Measurements from ENCODE around the gene SARDH. TPM values are rescaled to one million over a fixed set of nuclear protein-coding genes. Genes with fewer than 3 reads are reported as not detected.

SARDH gene
- total and polyA plus RNA-seq, 2 donors (not counting 1 experiment from before 2014, with no cell fraction given) = 0.03 to 0.07 TPM

DNA sequence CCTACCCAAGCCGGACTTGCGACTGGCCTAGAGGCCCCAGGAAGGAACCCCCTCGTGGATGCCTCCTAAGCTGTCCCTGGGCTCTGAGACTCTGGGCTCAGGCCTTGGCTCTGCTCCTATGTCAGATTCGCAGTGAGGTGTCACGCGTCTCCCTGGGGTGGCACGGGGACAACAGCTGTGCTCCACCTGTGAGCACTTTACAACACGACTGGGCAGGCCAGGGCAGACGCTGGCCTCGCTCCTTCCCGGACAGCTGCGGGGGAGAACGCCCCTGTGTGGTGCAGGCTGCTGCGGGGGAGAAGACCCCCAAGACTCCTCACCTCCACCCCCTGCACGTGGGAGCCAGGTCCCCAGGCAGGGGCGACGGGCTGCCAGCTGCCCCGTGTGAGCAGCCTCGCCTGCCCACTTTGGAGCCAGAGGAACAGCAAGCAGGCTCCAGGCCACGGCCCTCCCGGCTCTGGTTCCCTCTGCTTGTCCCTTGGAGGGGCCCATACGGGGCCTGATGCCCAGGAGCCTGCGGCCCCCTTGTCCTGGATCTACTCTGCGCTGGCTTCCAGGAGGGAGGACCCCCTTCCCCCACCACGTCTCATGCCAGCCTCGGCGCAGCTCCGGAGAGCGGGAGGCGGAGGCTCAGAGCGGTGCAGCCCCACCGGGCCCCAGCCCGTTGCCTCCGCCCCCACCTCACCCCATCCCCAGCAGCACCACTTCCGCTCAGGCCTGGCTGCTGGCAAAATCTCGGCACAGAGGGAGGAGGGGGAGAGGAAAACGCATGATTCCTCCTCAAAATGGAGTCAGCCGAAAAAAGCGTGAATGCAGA lies 36.0 kb downstream of the SARDH start:
- Histone ChIP-seq H3K27ac (ENCODE audit: low read length in 2 of 2) (no peak overlapping the region), H3K79me2 (ENCODE audit: control insufficient read depth, insufficient read depth, low read length) (no peaks in the 10 kb centered on the region), H3K4me1 (ENCODE audit: control insufficient read depth in 2 of 2, insufficient read depth in 2 of 2, low read length in 2 of 2) (peaks cover 16 to 30% of the 10 kb centered on the region in 2 donors), H3K27me3 (replicated peaks in 1 of 4; ENCODE audit: control extremely low read depth in 1 of 4, control insufficient read depth in 3 of 4, insufficient read depth in 4 of 4, low read length in 3 of 4) (peaks cover 0 to 13% (median 6%) of the 10 kb centered on the region in 4 experiments), H3K9ac (ENCODE audit: low read length) (peak overlapping the region; percentile 55), H3K4me2 (replicated peaks; ENCODE audit: low read depth, low read length, poor library complexity, severe bottlenecking) (peak overlapping the region; percentile 74), H3K4me3 (ENCODE audit: control extremely low read depth in 1 of 5, extremely low read depth in 1 of 5, insufficient read depth in 1 of 5, low read depth in 2 of 5, low read length in 4 of 5) (peak overlapping the region in 4 of 5 experiments; percentile 27 to 43 (median 38)), H4K20me1 (ENCODE audit: control insufficient read depth, insufficient read depth, low read length, poor library complexity, severe bottlenecking) (no peaks in the 10 kb centered on the region), H2AFZ (ENCODE audit: insufficient read depth, low read depth, low read length, poor library complexity, severe bottlenecking) (peak overlapping the region; percentile 62), H3K36me3 (replicated peaks in 1 of 2; ENCODE audit: control extremely low read depth in 1 of 2, control insufficient read depth in 1 of 2, extremely low read depth in 1 of 2, insufficient read depth in 2 of 2, low read length in 1 of 2) (no peaks in the 10 kb centered on the region), H3K9me3 (ENCODE audit: control extremely low read depth in 1 of 3, control insufficient read depth in 2 of 3, insufficient read depth in 1 of 3, low read length in 2 of 3) (peaks cover 0 to 4% (median 0%) of the 10 kb centered on the region in 3 donors)
- ATAC-seq (ENCODE audit: low read depth) = peak; percentile 79
- H3K4me1 Mint-ChIP-seq = peaks cover 35% of the 10 kb centered on the region
- DNase-seq = peak; percentile 50
- ChIA-PET CTCF (interaction anchor here (0.9 to 1.6 kb wide), 2 partner anchors 29 to 40 kb away, joined by 3 to 7 read pairs; no protein-coding TSS in a partner anchor), POLR2A (no interaction called here)
- H3K27ac Mint-ChIP-seq = peak overlapping the region; percentile 76
- TF ChIP-seq, protein P1, sequence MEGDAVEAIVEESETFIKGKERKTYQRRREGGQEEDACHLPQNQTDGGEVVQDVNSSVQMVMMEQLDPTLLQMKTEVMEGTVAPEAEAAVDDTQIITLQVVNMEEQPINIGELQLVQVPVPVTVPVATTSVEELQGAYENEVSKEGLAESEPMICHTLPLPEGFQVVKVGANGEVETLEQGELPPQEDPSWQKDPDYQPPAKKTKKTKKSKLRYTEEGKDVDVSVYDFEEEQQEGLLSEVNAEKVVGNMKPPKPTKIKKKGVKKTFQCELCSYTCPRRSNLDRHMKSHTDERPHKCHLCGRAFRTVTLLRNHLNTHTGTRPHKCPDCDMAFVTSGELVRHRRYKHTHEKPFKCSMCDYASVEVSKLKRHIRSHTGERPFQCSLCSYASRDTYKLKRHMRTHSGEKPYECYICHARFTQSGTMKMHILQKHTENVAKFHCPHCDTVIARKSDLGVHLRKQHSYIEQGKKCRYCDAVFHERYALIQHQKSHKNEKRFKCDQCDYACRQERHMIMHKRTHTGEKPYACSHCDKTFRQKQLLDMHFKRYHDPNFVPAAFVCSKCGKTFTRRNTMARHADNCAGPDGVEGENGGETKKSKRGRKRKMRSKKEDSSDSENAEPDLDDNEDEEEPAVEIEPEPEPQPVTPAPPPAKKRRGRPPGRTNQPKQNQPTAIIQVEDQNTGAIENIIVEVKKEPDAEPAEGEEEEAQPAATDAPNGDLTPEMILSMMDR (IDR thresholded peaks at IDR 0.05) = no peak
- no peak for TF ChIP-seq EZH2 (IDR thresholded peaks at IDR 0.05; ENCODE audit: borderline replicate concordance, insufficient read depth, low read depth, low read length, poor library complexity, severe bottlenecking)
- WGBS (ENCODE audit: insufficient coverage) = 7% methylated on average over 27 of the region's 39 CpGs
- peak overlapping the region; percentile 85 for H3K4me3 Mint-ChIP-seq
- intact Hi-C loops (cut with micrococcal nuclease) = no loop called here
- no peaks in the 10 kb centered on the region for H3K9me3 Mint-ChIP-seq (ENCODE audit: insufficient read depth)
- H3K27me3 Mint-ChIP-seq = peaks cover 24% of the 10 kb centered on the region
